ENCODE data around the gene CDK13.

DNA sequence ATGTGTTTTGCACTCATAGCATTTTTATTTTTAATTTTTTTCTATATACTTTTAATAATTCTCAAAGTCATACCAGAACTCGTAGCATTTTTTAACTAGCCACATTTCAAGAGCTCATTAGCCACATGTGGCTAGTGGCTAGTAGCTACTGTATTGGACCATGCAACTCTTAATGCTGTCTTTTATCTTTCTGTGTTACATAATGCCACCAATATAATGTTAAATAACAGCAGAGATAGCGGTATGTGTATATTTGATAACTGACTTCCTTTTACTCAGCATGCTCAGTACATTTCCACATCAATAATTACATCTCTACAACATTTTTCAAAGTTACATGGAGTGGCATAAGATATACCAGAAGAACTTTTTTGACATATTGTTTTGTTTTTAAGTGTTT is 91.4 kb downstream of the CDK13 start:
- TF ChIP-seq, protein P1, sequence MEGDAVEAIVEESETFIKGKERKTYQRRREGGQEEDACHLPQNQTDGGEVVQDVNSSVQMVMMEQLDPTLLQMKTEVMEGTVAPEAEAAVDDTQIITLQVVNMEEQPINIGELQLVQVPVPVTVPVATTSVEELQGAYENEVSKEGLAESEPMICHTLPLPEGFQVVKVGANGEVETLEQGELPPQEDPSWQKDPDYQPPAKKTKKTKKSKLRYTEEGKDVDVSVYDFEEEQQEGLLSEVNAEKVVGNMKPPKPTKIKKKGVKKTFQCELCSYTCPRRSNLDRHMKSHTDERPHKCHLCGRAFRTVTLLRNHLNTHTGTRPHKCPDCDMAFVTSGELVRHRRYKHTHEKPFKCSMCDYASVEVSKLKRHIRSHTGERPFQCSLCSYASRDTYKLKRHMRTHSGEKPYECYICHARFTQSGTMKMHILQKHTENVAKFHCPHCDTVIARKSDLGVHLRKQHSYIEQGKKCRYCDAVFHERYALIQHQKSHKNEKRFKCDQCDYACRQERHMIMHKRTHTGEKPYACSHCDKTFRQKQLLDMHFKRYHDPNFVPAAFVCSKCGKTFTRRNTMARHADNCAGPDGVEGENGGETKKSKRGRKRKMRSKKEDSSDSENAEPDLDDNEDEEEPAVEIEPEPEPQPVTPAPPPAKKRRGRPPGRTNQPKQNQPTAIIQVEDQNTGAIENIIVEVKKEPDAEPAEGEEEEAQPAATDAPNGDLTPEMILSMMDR (conservative IDR thresholded peaks at IDR 0.05; ENCODE audit: low read length) = no peak
- no peak for TF ChIP-seq EZH2phosphoT487 (IDR thresholded peaks at IDR 0.05; ENCODE audit: borderline replicate concordance, low read depth, low read length)
